Activated B cell treated with CpG ODN at 0.5 μM for 24 hours (primary cell): ENCODE results near the gene IL17RA. TPM values are rescaled to one million over a fixed set of nuclear protein-coding genes. Genes with fewer than 3 reads are reported as not detected.

Experiments used
- ATAC-seq: fragments of 200-7000 bp; cut with Tn5 transposase; one replicate; pipeline ENCODE4 v1.10.0; 2021; ENCODE audit warnings: low read depth, mild to moderate bottlenecking, moderate library complexity
- CTCF ChIA-PET: fragments of 350-600 bp; sonication (Branson Sonifier 250); formaldehyde crosslinking; loops from one replicate; lab custom pipeline; 2021; ENCODE audit warnings: antibody characterized with exemption; lab: Charles Lee
- POLR2A ChIA-PET: fragments of 350-600 bp; sonication (Branson Sonifier 250); formaldehyde crosslinking; loops from one replicate; lab custom pipeline; 2021; ENCODE audit warnings: antibody characterized with exemption; lab: Charles Lee
- DNase-seq: peaks from one replicate; pipeline ENCODE4 v3.0.0; 2022
- H3K27ac Mint-ChIP-seq: one replicate; pipeline ENCODE4 v1.8.0; 2020; ENCODE audit warnings: mixed read lengths
- H3K27me3 Mint-ChIP-seq: one replicate; pipeline ENCODE4 v1.8.0; 2021; ENCODE audit warnings: mixed read lengths
- H3K36me3 Mint-ChIP-seq: one replicate; pipeline ENCODE4 v1.8.0; 2021; ENCODE audit warnings: low read depth, mixed read lengths
- H3K4me1 Mint-ChIP-seq: one replicate; pipeline ENCODE4 v1.8.0; 2021; ENCODE audit warnings: mixed read lengths
- H3K4me3 Mint-ChIP-seq: one replicate; pipeline ENCODE4 v1.8.0; 2020; ENCODE audit warnings: mild to moderate bottlenecking, mixed read lengths
- H3K9me3 Mint-ChIP-seq: one replicate; pipeline ENCODE4 v1.8.0; 2020; ENCODE audit warnings: mixed read lengths
- CTCF ChIP-seq: fragments of 200-600 bp; IDR thresholded peaks from one replicate; pipeline ENCODE4 v1.8.0; 2022; ENCODE audit warnings: antibody characterized with exemption, mild to moderate bottlenecking
- intact Hi-C: fragments of 100-400 bp; cut with micrococcal nuclease; formaldehyde crosslinking; loops from one replicate; pipeline ENCODE4 v1.15.1; 2024
- total RNA-seq: library from RNA; stranded (reverse); gene quantifications from 2 replicates; pipeline ENCODE4 v1.2.3, GENCODE V29; 2022

Gene IL17RA
- total RNA-seq, 1 donor from 2014 or later: 18.1 TPM

- Mint-ChIP-seq H3K4me3 (no peak overlapping the region), H3K27ac (no peak overlapping the region), H3K36me3 (peaks cover 23% of the 10 kb centered on the region), H3K4me1 (peaks cover 2% of the 10 kb centered on the region), H3K9me3 (no peaks in the 10 kb centered on the region), H3K27me3 (no peaks in the 10 kb centered on the region)
- no peak for DNase-seq
- TF ChIP-seq CTCF: no peak
- CTCF ChIA-PET: interaction anchor here (1.2 kb wide), 1 partner anchor 369 kb away, joined by 3 read pairs; no protein-coding TSS in a partner anchor
- ATAC-seq: no peak
- POLR2A ChIA-PET: no interaction called here
- intact Hi-C loops: no loop called here
Measured at GRCh38 chr22:17133137-17133536, 48.3 kb downstream of the IL17RA start.

- Mint-ChIP-seq H3K4me1 (peaks cover 2% of the 10 kb centered on the region), H3K4me3 (no peak overlapping the region), H3K9me3 (no peaks in the 10 kb centered on the region), H3K27ac (no peak overlapping the region), H3K36me3 (peaks cover 39% of the 10 kb centered on the region), H3K27me3 (no peaks in the 10 kb centered on the region)
- no peak for TF ChIP-seq CTCF
- intact Hi-C loops: no loop called here
- no peak for ATAC-seq
- ChIA-PET CTCF (no interaction called here), POLR2A (no interaction called here)
- no peak for DNase-seq
Measured at GRCh38 chr22:17135153-17135760, 50.5 kb downstream of the IL17RA start.

GRCh38 chr22:17137170-17137569 is 52.4 kb downstream of the IL17RA start:
- H3K4me1 Mint-ChIP-seq: no peaks in the 10 kb centered on the region
- H3K9me3 Mint-ChIP-seq: no peaks in the 10 kb centered on the region
- CTCF ChIA-PET: no interaction called here
- ATAC-seq: no peak
- H3K27me3 Mint-ChIP-seq: no peaks in the 10 kb centered on the region
- no peak for DNase-seq
- H3K36me3 Mint-ChIP-seq: peaks cover 56% of the 10 kb centered on the region
- H3K4me3 Mint-ChIP-seq: no peak overlapping the region
- POLR2A ChIA-PET: no interaction called here
- intact Hi-C loops: no loop called here
- TF ChIP-seq CTCF: no peak
- H3K27ac Mint-ChIP-seq: no peak overlapping the region

GRCh38 chr22:17137861-17138425 is 53.1 kb downstream of the IL17RA start:
- H3K27ac Mint-ChIP-seq: no peak overlapping the region
- no peaks in the 10 kb centered on the region for H3K27me3 Mint-ChIP-seq
- H3K36me3 Mint-ChIP-seq: peaks cover 64% of the 10 kb centered on the region
- POLR2A ChIA-PET: no interaction called here
- H3K4me1 Mint-ChIP-seq: no peaks in the 10 kb centered on the region
- no peaks in the 10 kb centered on the region for H3K9me3 Mint-ChIP-seq
- no peak overlapping the region for H3K4me3 Mint-ChIP-seq
- intact Hi-C loops: no loop called here
- ATAC-seq (no peak), DNase-seq (no peak)
- TF ChIP-seq CTCF: no peak
- CTCF ChIA-PET: no interaction called here

GRCh38 chr22:17138513-17138912 is 53.7 kb downstream of the IL17RA start:
- ChIA-PET CTCF (no interaction called here), POLR2A (no interaction called here)
- no peak for ATAC-seq
- H3K36me3 Mint-ChIP-seq: peaks cover 66% of the 10 kb centered on the region
- TF ChIP-seq CTCF: no peak
- no peaks in the 10 kb centered on the region for H3K4me1 Mint-ChIP-seq
- no peak overlapping the region for H3K27ac Mint-ChIP-seq
- no peaks in the 10 kb centered on the region for H3K9me3 Mint-ChIP-seq
- H3K4me3 Mint-ChIP-seq: no peak overlapping the region
- DNase-seq: no peak
- intact Hi-C loops: no loop called here
- H3K27me3 Mint-ChIP-seq: no peaks in the 10 kb centered on the region
